Coronary artery (tissue), 2 donors: ENCODE measurements around the gene UBE2G2.
A peak's percentile ranks its signal among the peaks of the same experiment; 100 is the strongest.

Source experiments
- DNase-seq: peaks from one replicate; pipeline ENCODE4 v3.0.0-alpha.2; 2017; ENCODE audit warnings: low spot score
- H3K27ac ChIP-seq, 2 donors: fragments of 200-600 bp; sonication (generic); one replicate each; pipeline ENCODE4 v1.5.1; 2016 to 2019
- H3K4me3 ChIP-seq: fragments of 200-600 bp; sonication (generic); 2 replicates; pipeline ENCODE4 v1.5.1; 2016; ENCODE audit warnings: mild to moderate bottlenecking, moderate library complexity
- TF ChIP-seq, protein P1 (sequence below): fragments of 200-600 bp; sonication (generic); IDR thresholded peaks from one replicate; pipeline ENCODE4 v1.5.1; 2019; ENCODE audit warnings: antibody characterized with exemption

UBE2G2 gene

DNA sequence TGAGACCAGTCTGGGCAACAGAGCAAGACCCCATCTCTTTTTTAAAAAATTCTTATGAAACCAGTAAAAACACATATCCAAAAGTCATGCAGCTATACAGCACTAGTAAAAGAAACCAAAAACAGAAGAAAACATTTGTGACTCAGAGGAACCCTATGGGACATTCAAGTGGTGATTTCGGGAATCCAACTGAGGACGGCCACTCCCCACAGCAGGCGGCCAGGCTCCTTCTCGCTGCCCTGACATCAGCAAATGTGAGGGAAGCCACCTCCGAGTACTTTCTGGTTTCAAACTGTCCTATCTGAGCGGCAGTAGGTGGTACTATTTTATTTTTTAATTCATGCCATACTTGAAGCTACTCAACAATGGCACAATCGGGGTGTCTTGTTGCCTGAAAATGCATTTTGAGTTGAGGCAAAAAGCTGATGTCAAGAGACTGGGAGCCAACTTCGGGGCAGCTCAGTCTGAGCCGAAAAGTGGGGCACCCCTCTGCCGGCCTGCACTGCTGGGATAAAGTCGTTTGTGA is 12.9 kb upstream of the UBE2G2 start:
- TF ChIP-seq, protein P1, sequence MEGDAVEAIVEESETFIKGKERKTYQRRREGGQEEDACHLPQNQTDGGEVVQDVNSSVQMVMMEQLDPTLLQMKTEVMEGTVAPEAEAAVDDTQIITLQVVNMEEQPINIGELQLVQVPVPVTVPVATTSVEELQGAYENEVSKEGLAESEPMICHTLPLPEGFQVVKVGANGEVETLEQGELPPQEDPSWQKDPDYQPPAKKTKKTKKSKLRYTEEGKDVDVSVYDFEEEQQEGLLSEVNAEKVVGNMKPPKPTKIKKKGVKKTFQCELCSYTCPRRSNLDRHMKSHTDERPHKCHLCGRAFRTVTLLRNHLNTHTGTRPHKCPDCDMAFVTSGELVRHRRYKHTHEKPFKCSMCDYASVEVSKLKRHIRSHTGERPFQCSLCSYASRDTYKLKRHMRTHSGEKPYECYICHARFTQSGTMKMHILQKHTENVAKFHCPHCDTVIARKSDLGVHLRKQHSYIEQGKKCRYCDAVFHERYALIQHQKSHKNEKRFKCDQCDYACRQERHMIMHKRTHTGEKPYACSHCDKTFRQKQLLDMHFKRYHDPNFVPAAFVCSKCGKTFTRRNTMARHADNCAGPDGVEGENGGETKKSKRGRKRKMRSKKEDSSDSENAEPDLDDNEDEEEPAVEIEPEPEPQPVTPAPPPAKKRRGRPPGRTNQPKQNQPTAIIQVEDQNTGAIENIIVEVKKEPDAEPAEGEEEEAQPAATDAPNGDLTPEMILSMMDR: no peak
- Histone ChIP-seq H3K4me3 (no peak overlapping the region), H3K27ac (peak overlapping the region in 1 of 2 donors; percentile 40)
- no peak for DNase-seq

DNA sequence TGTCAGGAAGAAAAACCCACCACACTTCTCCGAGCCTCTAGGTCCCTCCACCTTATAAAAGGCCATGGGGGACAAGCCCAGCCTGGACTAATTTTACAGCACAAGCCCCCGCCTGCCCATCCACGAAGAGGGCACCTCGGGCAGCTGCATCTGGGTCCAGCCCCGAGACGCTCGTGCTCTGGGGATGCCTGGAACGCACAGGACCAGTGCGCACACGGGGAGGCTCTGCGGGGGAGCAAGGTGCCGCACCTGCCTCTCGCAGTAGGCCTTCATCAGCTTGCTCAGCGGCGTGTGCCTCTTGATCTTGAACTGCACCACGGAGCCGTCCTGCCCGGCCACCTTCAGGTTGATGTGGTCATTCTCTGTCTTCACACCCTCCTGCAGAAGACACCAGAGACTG is 12.1 kb upstream of the UBE2G2 start:
- H3K4me3 ChIP-seq: no peak overlapping the region
- H3K27ac ChIP-seq: no peak overlapping the region
- TF ChIP-seq, protein P1: no peak
- DNase-seq: no peak

DNA sequence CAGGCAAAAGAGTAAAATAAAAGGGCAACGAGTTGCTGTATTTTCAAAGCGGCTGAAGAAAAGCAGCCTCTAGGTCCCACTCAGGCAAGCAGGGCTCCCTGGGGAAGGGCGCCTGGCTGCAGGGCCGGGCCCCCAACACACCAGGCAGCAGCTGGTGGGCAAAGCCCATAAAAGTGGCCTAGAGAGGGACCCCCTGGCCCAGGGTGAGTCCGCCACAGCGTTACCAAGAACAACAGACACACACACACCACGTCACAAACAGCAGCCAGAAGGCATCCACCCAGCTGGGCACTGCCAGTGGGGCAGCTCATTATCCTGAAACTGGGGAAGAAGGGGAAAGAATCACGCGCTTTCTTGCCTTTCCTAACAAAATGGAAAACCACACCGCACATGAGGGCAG is 11.5 kb upstream of the UBE2G2 start:
- no peak for DNase-seq
- no peak overlapping the region for H3K27ac ChIP-seq
- TF ChIP-seq, protein P1: no peak
- no peak overlapping the region for H3K4me3 ChIP-seq

DNA sequence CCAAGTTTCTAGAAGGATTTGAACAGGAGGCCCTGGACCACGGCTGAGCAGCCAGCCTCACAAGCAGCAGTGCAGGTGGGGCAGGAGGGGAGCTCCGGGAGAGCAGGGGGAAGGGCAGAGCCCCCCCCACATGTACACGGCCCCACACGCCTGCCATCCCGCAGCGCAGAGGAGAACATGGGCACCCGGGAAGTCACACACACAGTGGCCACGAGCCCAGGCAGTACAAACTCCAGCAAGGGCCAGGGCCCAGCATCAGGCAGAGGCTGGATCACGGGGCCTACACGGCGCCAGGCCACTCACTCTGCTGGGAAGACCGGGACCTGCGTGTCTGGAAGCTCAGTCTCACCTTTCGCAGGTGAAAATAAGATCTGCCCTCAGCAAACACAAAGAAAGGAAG is 11.0 kb upstream of the UBE2G2 start:
- Histone ChIP-seq H3K27ac (no peak overlapping the region), H3K4me3 (no peak overlapping the region)
- TF ChIP-seq, protein P1: no peak
- DNase-seq: no peak

DNA sequence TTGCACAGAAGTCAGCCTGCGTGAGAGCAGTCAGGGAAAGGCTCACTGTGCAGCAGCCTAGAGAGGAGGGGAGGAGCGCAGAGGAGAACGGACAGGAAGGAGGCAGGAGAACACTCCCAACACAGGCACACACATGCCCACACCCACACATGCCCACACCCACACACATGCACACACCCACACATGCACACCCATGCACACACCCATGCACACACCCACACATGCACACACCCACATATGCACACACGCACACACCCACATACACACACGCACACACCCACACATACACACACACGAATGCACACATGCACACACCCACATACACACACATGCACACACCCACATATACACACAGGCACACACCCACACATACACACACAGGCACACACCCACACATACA is 9.2 kb upstream of the UBE2G2 start:
- DNase-seq: no peak
- no peak overlapping the region for H3K27ac ChIP-seq

DNA sequence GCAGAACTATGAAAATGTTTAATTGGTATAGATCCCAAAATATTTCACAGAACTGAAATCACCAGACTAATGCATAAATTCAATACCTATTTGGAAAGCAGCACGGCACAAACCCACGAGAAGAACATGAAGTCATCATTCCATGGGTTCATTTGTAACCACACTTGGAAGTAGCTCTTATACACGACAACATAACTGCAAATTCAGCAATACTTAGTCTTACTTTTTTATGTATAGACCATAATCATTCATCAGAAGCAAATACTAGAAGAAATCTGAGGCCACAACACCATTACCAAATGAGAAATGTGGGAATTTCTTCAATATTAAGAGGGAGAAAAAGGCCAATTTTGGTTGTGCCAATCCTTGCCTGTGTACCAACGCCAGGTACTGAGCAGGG is 4.2 kb upstream of the UBE2G2 start:
- Histone ChIP-seq H3K4me3 (no peak overlapping the region), H3K27ac (no peak overlapping the region)
- DNase-seq: no peak
- TF ChIP-seq, protein P1: no peak

More for the DNA sequence above, 9.2 kb upstream of the UBE2G2 start:
- TF ChIP-seq, protein P1: no peak
- no peak overlapping the region for H3K4me3 ChIP-seq

DNA sequence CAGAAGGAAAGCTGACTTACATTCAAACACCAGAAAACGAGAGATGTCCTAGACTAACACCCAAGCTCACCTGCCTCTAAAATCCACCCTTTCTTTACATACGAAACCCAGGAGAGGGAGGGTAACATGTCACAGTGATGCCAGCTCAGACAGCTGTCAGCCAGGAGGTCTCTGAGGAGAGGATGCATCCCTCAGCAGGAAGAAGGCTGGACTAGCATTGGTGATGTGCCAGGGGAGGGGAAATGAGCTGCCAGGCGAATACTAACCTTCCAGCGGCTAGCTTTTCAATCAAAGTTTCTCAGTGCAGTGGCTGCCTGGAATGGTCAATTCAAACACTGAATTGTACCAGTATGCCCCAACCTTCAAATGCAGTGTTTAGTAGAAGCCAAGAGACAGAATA is 3.6 kb upstream of the UBE2G2 start:
- no peak for DNase-seq
- no peak overlapping the region for H3K27ac ChIP-seq
- TF ChIP-seq, protein P1: no peak
- no peak overlapping the region for H3K4me3 ChIP-seq
